H1 (cell line): ENCODE results near the gene TNS4. TPM values are rescaled to one million over a fixed set of nuclear protein-coding genes. Genes with fewer than 3 reads are reported as not detected.

Experiments used
- CBX8 ChIP-seq: fragments of 300-800, 300-1000 bp; sonication (generic); IDR thresholded peaks from 2 replicates; pipeline ENCODE4 v1.7.1; 2016; ENCODE audit warnings: low read depth, low read length, borderline replicate concordance
- EP300 ChIP-seq, 2 experiments: IDR thresholded peaks; 1 replicate in 1 of 2; 2 replicates in 1 of 2; pipeline ENCODE4 v1.6.1; 2011 to 2012; ENCODE audit warnings: low read depth in 2 of 2, low read length in 2 of 2, mild to moderate bottlenecking in 2 of 2, borderline replicate concordance in 1 of 2, inconsistent platforms in 1 of 2, moderate library complexity in 1 of 2
- GTF2F1 ChIP-seq: IDR thresholded peaks from 2 replicates; pipeline ENCODE4 v1.6.1; 2012; ENCODE audit warnings: low read depth, low read length, improper control_type of control experiment, borderline replicate concordance
- HDAC6 ChIP-seq: IDR thresholded peaks from one replicate; pipeline ENCODE4 v1.7.1; 2012; ENCODE audit warnings: low read depth, mild to moderate bottlenecking, inconsistent platforms, low read length, moderate library complexity
- JUND ChIP-seq: IDR thresholded peaks from 2 replicates; pipeline ENCODE4 v1.6.1; 2011; ENCODE audit warnings: mild to moderate bottlenecking, improper control_type of control experiment, low read length
- KDM5A ChIP-seq: fragments of 200-600 bp; IDR thresholded peaks from 2 replicates; pipeline ENCODE4 v1.7.1; 2012; ENCODE audit warnings: mild to moderate bottlenecking, low read length, inconsistent platforms, mixed read lengths
- MAFK ChIP-seq: IDR thresholded peaks from 2 replicates; pipeline ENCODE4 v1.6.1; 2012; ENCODE audit warnings: low read depth, mild to moderate bottlenecking, improper control_type of control experiment, low read length
- NANOG ChIP-seq: IDR thresholded peaks from 2 replicates; pipeline ENCODE4 v1.6.1; 2011; ENCODE audit warnings: low read length, low read depth, mild to moderate bottlenecking, inconsistent platforms; ENCODE audit not compliant: insufficient read depth, poor library complexity, severe bottlenecking
- POLR2AphosphoS5 ChIP-seq: IDR thresholded peaks from 2 replicates; pipeline ENCODE4 v1.6.1; 2011; ENCODE audit warnings: low read depth, low read length
- POU5F1 ChIP-seq: IDR thresholded peaks from 2 replicates; pipeline ENCODE4 v1.6.1; 2011; ENCODE audit warnings: low read depth, mild to moderate bottlenecking, low read length, moderate library complexity
- RAD21 ChIP-seq, 2 experiments: IDR thresholded peaks in 1 of 2; conservative IDR thresholded peaks in 1 of 2; 2 replicates each; pipeline ENCODE4 v1.6.1; 2011; ENCODE audit warnings: low read depth in 2 of 2, low read length in 2 of 2, improper control_type of control experiment in 1 of 2, inconsistent platforms in 1 of 2, mild to moderate bottlenecking in 1 of 2, moderate library complexity in 1 of 2
- SRF ChIP-seq: IDR thresholded peaks from 2 replicates; pipeline ENCODE4 v1.6.1; 2011; ENCODE audit warnings: mild to moderate bottlenecking, low read depth, low read length, moderate library complexity
- TAF7 ChIP-seq: optimal IDR thresholded peaks from 2 replicates; pipeline ENCODE3; 2011; ENCODE audit warnings: low read depth, mild to moderate bottlenecking, inconsistent platforms, low read length, moderate library complexity, borderline replicate concordance
- TBP ChIP-seq: IDR thresholded peaks from 2 replicates; pipeline ENCODE4 v1.6.1; 2011; ENCODE audit warnings: low read depth, low read length, improper control_type of control experiment
- polyA plus RNA-seq, 7 experiments: library from polyadenylated mRNA; depleted of rRNA in 3 of 7; stranded (reverse) in 5 of 7; unstranded in 2 of 7; fragments of >200 nt in 5 of 7; fragments of 200-250 nt in 2 of 7; gene quantifications; 1 replicate in 5 of 7; 2 replicates in 1 of 7; 4 replicates in 1 of 7; pipeline versions ENCODE4 v1.2.1 to v1.2.3, GENCODE V29; 2011 to 2013; ENCODE audit warnings: missing spikeins in 2 of 7, mixed read lengths in 2 of 7
- total RNA-seq: library from RNA; stranded (reverse); fragmentation: NEBNext Ultra II Directional; extraction: Animal tissue kit (Norgen Biotek cat#: 25700); gene quantifications from 2 replicates; pipeline ENCODE4 v1.2.1, GENCODE V29; 2021
- TF ChIP-seq, protein P1 (sequence below), 3 experiments: IDR thresholded peaks; 1 replicate in 2 of 3; 2 replicates in 1 of 3; pipeline versions ENCODE4 v1.5.1 to v1.6.1; 2011; ENCODE audit warnings: low read length in 3 of 3, mild to moderate bottlenecking in 3 of 3, inconsistent platforms in 2 of 3, low read depth in 1 of 3, moderate library complexity in 1 of 3; ENCODE audit not compliant: insufficient read depth in 1 of 3; ENCODE audit errors: control extremely low read depth in 1 of 3
- TF ChIP-seq, protein P2 (sequence below): IDR thresholded peaks from 2 replicates; pipeline ENCODE4 v1.6.1; 2012; ENCODE audit warnings: inconsistent platforms

Gene TNS4
- total and polyA plus RNA-seq, 2 of the 8 experiments (the other 6 are each of a cell fraction or from before 2014, with no cell fraction given), result 0.20 to 0.21 TPM

DNA sequence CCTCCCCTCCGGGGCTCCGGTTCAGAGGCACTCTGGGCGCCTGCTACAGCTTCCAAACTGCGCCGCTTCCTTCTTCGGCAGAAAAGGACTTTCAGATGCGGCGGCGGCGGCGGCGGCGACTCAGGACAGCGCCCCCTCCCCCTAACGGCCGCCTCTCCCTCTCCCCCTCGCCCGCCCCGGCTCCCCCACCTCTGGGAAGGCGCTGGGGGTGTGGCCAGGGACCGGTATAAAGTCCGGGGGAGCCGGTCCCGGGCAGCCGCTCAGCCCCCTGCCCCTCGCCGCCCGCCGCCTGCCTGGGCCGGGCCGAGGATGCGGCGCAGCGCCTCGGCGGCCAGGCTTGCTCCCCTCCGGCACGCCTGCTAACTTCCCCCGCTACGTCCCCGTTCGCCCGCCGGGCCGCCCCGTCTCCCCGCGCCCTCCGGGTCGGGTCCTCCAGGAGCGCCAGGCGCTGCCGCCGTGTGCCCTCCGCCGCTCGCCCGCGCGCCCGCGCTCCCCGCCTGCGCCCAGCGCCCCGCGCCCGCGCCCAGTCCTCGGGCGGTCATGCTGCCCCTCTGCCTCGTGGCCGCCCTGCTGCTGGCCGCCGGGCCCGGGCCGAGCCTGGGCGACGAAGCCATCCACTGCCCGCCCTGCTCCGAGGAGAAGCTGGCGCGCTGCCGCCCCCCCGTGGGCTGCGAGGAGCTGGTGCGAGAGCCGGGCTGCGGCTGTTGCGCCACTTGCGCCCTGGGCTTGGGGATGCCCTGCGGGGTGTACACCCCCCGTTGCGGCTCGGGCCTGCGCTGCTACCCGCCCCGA, 58.0 kb downstream of the TNS4 start, which contains the start of gene IGFBP4 (continued):
- TF ChIP-seq, protein P1, sequence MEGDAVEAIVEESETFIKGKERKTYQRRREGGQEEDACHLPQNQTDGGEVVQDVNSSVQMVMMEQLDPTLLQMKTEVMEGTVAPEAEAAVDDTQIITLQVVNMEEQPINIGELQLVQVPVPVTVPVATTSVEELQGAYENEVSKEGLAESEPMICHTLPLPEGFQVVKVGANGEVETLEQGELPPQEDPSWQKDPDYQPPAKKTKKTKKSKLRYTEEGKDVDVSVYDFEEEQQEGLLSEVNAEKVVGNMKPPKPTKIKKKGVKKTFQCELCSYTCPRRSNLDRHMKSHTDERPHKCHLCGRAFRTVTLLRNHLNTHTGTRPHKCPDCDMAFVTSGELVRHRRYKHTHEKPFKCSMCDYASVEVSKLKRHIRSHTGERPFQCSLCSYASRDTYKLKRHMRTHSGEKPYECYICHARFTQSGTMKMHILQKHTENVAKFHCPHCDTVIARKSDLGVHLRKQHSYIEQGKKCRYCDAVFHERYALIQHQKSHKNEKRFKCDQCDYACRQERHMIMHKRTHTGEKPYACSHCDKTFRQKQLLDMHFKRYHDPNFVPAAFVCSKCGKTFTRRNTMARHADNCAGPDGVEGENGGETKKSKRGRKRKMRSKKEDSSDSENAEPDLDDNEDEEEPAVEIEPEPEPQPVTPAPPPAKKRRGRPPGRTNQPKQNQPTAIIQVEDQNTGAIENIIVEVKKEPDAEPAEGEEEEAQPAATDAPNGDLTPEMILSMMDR (IDR thresholded peaks at IDR 0.05; ENCODE audit: control extremely low read depth in 1 of 3, insufficient read depth in 1 of 3, low read depth in 1 of 3, low read length in 3 of 3), result peak; percentile 46 to 58 (median 57)
- TF ChIP-seq SRF (no peak), GTF2F1 (no peak), RAD21 (IDR thresholded peaks at IDR 0.05 in 1 of 2, conservative IDR thresholded peaks at IDR 0.05 in 1 of 2; ENCODE audit: low read depth in 2 of 2, low read length in 2 of 2) (peak; percentile 28 to 52; a peak in 3 of 4 replicates), POU5F1 (no peak), CBX8 (no peak), JUND (no peak), TAF7 (no peak), POLR2AphosphoS5 (peak; percentile 72), KDM5A (no peak), HDAC6 (no peak), NANOG (no peak), MAFK (no peak), EP300 (IDR thresholded peaks at IDR 0.05; ENCODE audit: borderline replicate concordance in 1 of 2, low read depth in 2 of 2, low read length in 2 of 2) (no peak), TBP (peak; percentile 25; the same call in 1 of the 2 replicates)
- TF ChIP-seq, protein P2, sequence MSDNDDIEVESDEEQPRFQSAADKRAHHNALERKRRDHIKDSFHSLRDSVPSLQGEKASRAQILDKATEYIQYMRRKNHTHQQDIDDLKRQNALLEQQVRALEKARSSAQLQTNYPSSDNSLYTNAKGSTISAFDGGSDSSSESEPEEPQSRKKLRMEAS, result peak; percentile 89
